T-helper 1 cell treated with Interleukin-12 subunit alpha and Interleukin-12 subunit beta and Interleukin-4 antibody, amounts not matched to agents 30 ng/mL and 1 ng/mL, for 36 hours (primary cell): Measurements from ENCODE around the gene PLVAP. TPM values are rescaled to one million over a fixed set of nuclear protein-coding genes. Genes with fewer than 3 reads are reported as not detected.

ENCODE experiments used
- intact Hi-C: fragments of 100-400 bp; cut with micrococcal nuclease; formaldehyde crosslinking; loops from one replicate; pipeline ENCODE4 v1.15.1; 2024
- total RNA-seq: library from RNA; stranded (reverse); gene quantifications from 2 replicates; pipeline ENCODE4 v1.2.3, GENCODE V29; 2022

Gene PLVAP
- total RNA-seq, 1 donor from 2014 or later, result 0.12 TPM

- intact Hi-C loops, result no loop called here
These were observed 52.0 kb downstream of the PLVAP start for GRCh38 chr19:17325133-17325532.

GRCh38 chr19:17324357-17325114 lies 52.6 kb downstream of the PLVAP start:
- intact Hi-C loops, result no loop called here

GRCh38 chr19:17323964-17324332 lies 53.2 kb downstream of the PLVAP start:
- intact Hi-C loops, result no loop called here

GRCh38 chr19:17323300-17323963 lies 53.7 kb downstream of the PLVAP start:
- intact Hi-C loops, result no loop called here

GRCh38 chr19:17322854-17323253 lies 54.3 kb downstream of the PLVAP start:
- intact Hi-C loops, result no loop called here

GRCh38 chr19:17321655-17322489 lies 55.3 kb downstream of the PLVAP start:
- intact Hi-C loops, result no loop called here

GRCh38 chr19:17320435-17320834 lies 56.7 kb downstream of the PLVAP start:
- intact Hi-C loops, result no loop called here

GRCh38 chr19:17319473-17320238 lies 57.5 kb downstream of the PLVAP start:
- intact Hi-C loops, result no loop called here

GRCh38 chr19:17318966-17319365 lies 58.2 kb downstream of the PLVAP start:
- intact Hi-C loops, result no loop called here

GRCh38 chr19:17314007-17314593 lies 63.0 kb downstream of the PLVAP start:
- intact Hi-C loops, result no loop called here

GRCh38 chr19:17312189-17313113 lies 64.7 kb downstream of the PLVAP start:
- intact Hi-C loops, result no loop called here

GRCh38 chr19:17311455-17312188 lies 65.5 kb downstream of the PLVAP start:
- intact Hi-C loops, result no loop called here

GRCh38 chr19:17309965-17310461 lies 67.1 kb downstream of the PLVAP start:
- intact Hi-C loops, result loop anchor here (1.0 to 5.0 kb wide), 14 partner anchors 18 to 1212 kb away; partner anchors contain the start of genes BABAM1, BST2, COLGALT1 and ELL

- intact Hi-C loops, result loop anchor here (1.0 to 5.0 kb wide), 14 partner anchors 17 to 1213 kb away; partner anchors contain the start of genes BABAM1, BST2, COLGALT1 and ELL
These were observed 67.8 kb downstream of the PLVAP start, which contains the start of gene DDA1 for GRCh38 chr19:17309198-17309964. TSS of gene DDA1 (plus strand) at chr19:17309563. CDS start at chr19:17309655, 92 bp downstream.

- intact Hi-C loops, result loop anchor here (5.0 kb wide), 2 partner anchors 204 to 1214 kb away; partner anchors contain the start of genes ELL and PGLS
These were observed 69.2 kb downstream of the PLVAP start for GRCh38 chr19:17307876-17308377.

GRCh38 chr19:17306285-17306714 lies 70.8 kb downstream of the PLVAP start:
- intact Hi-C loops, result loop anchor here (5.0 kb wide), 2 partner anchors 206 to 1216 kb away; partner anchors contain the start of genes ELL and PGLS
